CD4-positive, alpha-beta T cell treated with Interleukin-4 for 4 hours (primary cell): ENCODE data around the gene DPYD.
"Not testable (repeated sequence)": the region's sequence is repeated elsewhere in the genome, so short reads cannot be mapped to it uniquely, and the experiment has no call there.

Source experiments
- DNase-seq: peaks from one replicate; pipeline ENCODE4 v3.0.0-alpha.2; 2020

DPYD gene

GRCh38 chr1:97258597-97258996 is 662.2 kb downstream of the DPYD start:
- DNase-seq, result no peak

- no peak for DNase-seq
Observed at GRCh38 chr1:97254731-97255463, 665.9 kb downstream of the DPYD start.

GRCh38 chr1:97252925-97253324 is 667.9 kb downstream of the DPYD start:
- no peak for DNase-seq

- DNase-seq, result no peak
Observed at GRCh38 chr1:97252076-97252475, 668.8 kb downstream of the DPYD start.

GRCh38 chr1:97247196-97247595 is 673.6 kb downstream of the DPYD start:
- no peak for DNase-seq

GRCh38 chr1:97245682-97246081 is 675.2 kb downstream of the DPYD start:
- DNase-seq, result no peak

- no peak for DNase-seq
Observed at GRCh38 chr1:97245026-97245425, 675.8 kb downstream of the DPYD start.

- no peak for DNase-seq
Observed at GRCh38 chr1:97243973-97244560, 676.8 kb downstream of the DPYD start.

- no peak for DNase-seq
Observed at GRCh38 chr1:97238816-97239215, 682.0 kb downstream of the DPYD start.

- not testable (repeated sequence) for DNase-seq
Observed at GRCh38 chr1:97231354-97231753, 689.5 kb downstream of the DPYD start.

- no peak for DNase-seq
Observed at GRCh38 chr1:97212671-97213070, 708.2 kb downstream of the DPYD start.

- DNase-seq, result no peak
Observed at GRCh38 chr1:97210307-97210706, 710.5 kb downstream of the DPYD start.

- DNase-seq, result no peak
Observed at GRCh38 chr1:97209381-97209957, 711.4 kb downstream of the DPYD start.

GRCh38 chr1:97207868-97208267 is 713.0 kb downstream of the DPYD start:
- DNase-seq, result no peak

- DNase-seq, result no peak
Observed at GRCh38 chr1:97204468-97204867, 716.4 kb downstream of the DPYD start.

- DNase-seq, result no peak
Observed at GRCh38 chr1:97202481-97203380, 718.1 kb downstream of the DPYD start.

- DNase-seq, result no peak
Observed at GRCh38 chr1:97201641-97202040, 719.2 kb downstream of the DPYD start.

- DNase-seq, result no peak
Observed at GRCh38 chr1:97200595-97200994, 720.2 kb downstream of the DPYD start.

GRCh38 chr1:97196825-97197516 is 723.9 kb downstream of the DPYD start:
- no peak for DNase-seq

GRCh38 chr1:97192872-97193572 is 727.8 kb downstream of the DPYD start:
- no peak for DNase-seq

GRCh38 chr1:97190326-97190725 is 730.5 kb downstream of the DPYD start:
- DNase-seq, result no peak

- no peak for DNase-seq
Observed at GRCh38 chr1:97186381-97186780, 734.5 kb downstream of the DPYD start.
